GM21526 (cell line): Measurements from ENCODE around the gene FBXW5.

Source experiments
- ATAC-seq: cut with Tn5 transposase; IDR thresholded peaks from one replicate; pipeline ENCODE4 v1.9.1; 2021; ENCODE audit warnings: moderate library complexity; ENCODE audit not compliant: unreplicated experiment, low FRiP score

Gene FBXW5

GRCh38 chr9:136962701-136963248, 18.2 kb upstream of the FBXW5 start:
- no peak for ATAC-seq

GRCh38 chr9:136962163-136962562, 17.6 kb upstream of the FBXW5 start:
- no peak for ATAC-seq

- ATAC-seq: no peak
Measured at GRCh38 chr9:136961279-136962065, 16.9 kb upstream of the FBXW5 start.

GRCh38 chr9:136960938-136961275, 16.4 kb upstream of the FBXW5 start:
- ATAC-seq: no peak

- no peak for ATAC-seq
Measured at GRCh38 chr9:136960212-136960937, 15.8 kb upstream of the FBXW5 start.

GRCh38 chr9:136958898-136959850, 14.6 kb upstream of the FBXW5 start:
- no peak for ATAC-seq

- ATAC-seq: no peak
Measured at GRCh38 chr9:136958473-136958872, 13.9 kb upstream of the FBXW5 start.

GRCh38 chr9:136957901-136958300, 13.4 kb upstream of the FBXW5 start:
- no peak for ATAC-seq

- no peak for ATAC-seq
Measured at GRCh38 chr9:136957461-136957860, 12.9 kb upstream of the FBXW5 start.

GRCh38 chr9:136956604-136957003, 12.1 kb upstream of the FBXW5 start:
- ATAC-seq: no peak

- ATAC-seq: no peak
Measured at GRCh38 chr9:136955943-136956335, 11.4 kb upstream of the FBXW5 start.

GRCh38 chr9:136955202-136955942, 10.8 kb upstream of the FBXW5 start:
- no peak for ATAC-seq

- no peak for ATAC-seq
Measured at GRCh38 chr9:136954270-136955083, 9.9 kb upstream of the FBXW5 start.

- ATAC-seq: no peak
Measured at GRCh38 chr9:136953771-136954269, 9.3 kb upstream of the FBXW5 start.

- no peak for ATAC-seq
Measured at GRCh38 chr9:136952876-136953770, 8.6 kb upstream of the FBXW5 start.

- ATAC-seq: no peak
Measured at GRCh38 chr9:136952321-136952850, 7.8 kb upstream of the FBXW5 start.

- no peak for ATAC-seq
Measured at GRCh38 chr9:136951541-136952320, 7.2 kb upstream of the FBXW5 start, which contains the start of gene LCN12. Gene LCN12, plus strand, starts transcription at chr9:136952273. Its CDS starts 55 bp downstream, at chr9:136952328.
